ENCODE data around the gene LTB4R. TPM values are rescaled to one million over a fixed set of nuclear protein-coding genes. Genes with fewer than 3 reads are reported as not detected.
A peak's percentile ranks its signal among the peaks of the same experiment; 100 is the strongest.
"Not testable (repeated sequence)": the region's sequence is repeated elsewhere in the genome, so short reads cannot be mapped to it uniquely, and the experiment has no call there.

Gene LTB4R
- total RNA-seq, 1 donor from 2014 or later, result 10.7 TPM

- Mint-ChIP-seq H3K27ac (no peak overlapping the region), H3K4me3 (ENCODE audit: low read depth) (no peak overlapping the region), H3K27me3 (ENCODE audit: low read depth) (peaks cover 11% of the 10 kb centered on the region), H3K36me3 (ENCODE audit: low read depth) (no peaks in the 10 kb centered on the region), H3K9me3 (no peaks in the 10 kb centered on the region), H3K4me1 (ENCODE audit: low read depth) (peaks cover 16% of the 10 kb centered on the region)
- intact Hi-C loops (cut with micrococcal nuclease), result no loop called here
- DNase-seq (ENCODE audit: low spot score), result no peak
Observed at GRCh38 chr14:24324024-24324423, 12.7 kb downstream of the LTB4R start.

- Mint-ChIP-seq H3K4me1 (ENCODE audit: low read depth) (peaks cover 25% of the 10 kb centered on the region), H3K27ac (no peak overlapping the region), H3K9me3 (no peaks in the 10 kb centered on the region), H3K36me3 (ENCODE audit: low read depth) (no peaks in the 10 kb centered on the region), H3K27me3 (ENCODE audit: low read depth) (peaks cover 4% of the 10 kb centered on the region), H3K4me3 (ENCODE audit: low read depth) (no peak overlapping the region)
- intact Hi-C loops (cut with micrococcal nuclease), result no loop called here
- no peak for DNase-seq (ENCODE audit: low spot score)
Observed at GRCh38 chr14:24325041-24325530, 13.8 kb downstream of the LTB4R start.

GRCh38 chr14:24325963-24326362, 14.7 kb downstream of the LTB4R start:
- Mint-ChIP-seq H3K9me3 (no peaks in the 10 kb centered on the region), H3K4me1 (ENCODE audit: low read depth) (peaks cover 27% of the 10 kb centered on the region), H3K36me3 (ENCODE audit: low read depth) (no peaks in the 10 kb centered on the region), H3K27me3 (ENCODE audit: low read depth) (peaks cover 7% of the 10 kb centered on the region), H3K27ac (no peak overlapping the region), H3K4me3 (ENCODE audit: low read depth) (no peak overlapping the region)
- DNase-seq (ENCODE audit: low spot score), result no peak
- intact Hi-C loops (cut with micrococcal nuclease), result no loop called here

- peaks cover 31% of the 10 kb centered on the region for H3K4me1 Mint-ChIP-seq (ENCODE audit: low read depth)
- intact Hi-C loops (cut with micrococcal nuclease), result no loop called here
- no peak overlapping the region for H3K4me3 Mint-ChIP-seq (ENCODE audit: low read depth)
- H3K27ac Mint-ChIP-seq, result no peak overlapping the region
- peaks cover 13% of the 10 kb centered on the region for H3K27me3 Mint-ChIP-seq (ENCODE audit: low read depth)
- DNase-seq (ENCODE audit: low spot score), result no peak
- no peaks in the 10 kb centered on the region for H3K36me3 Mint-ChIP-seq (ENCODE audit: low read depth)
- no peaks in the 10 kb centered on the region for H3K9me3 Mint-ChIP-seq
Observed at GRCh38 chr14:24327303-24327702, 16.0 kb downstream of the LTB4R start.

- intact Hi-C loops (cut with micrococcal nuclease); DNase-seq (ENCODE audit: low spot score); H3K36me3 Mint-ChIP-seq (ENCODE audit: low read depth); H3K27ac Mint-ChIP-seq; H3K9me3 Mint-ChIP-seq; H3K4me3 Mint-ChIP-seq (ENCODE audit: low read depth): not testable (repeated sequence)
- Mint-ChIP-seq H3K27me3 (ENCODE audit: low read depth) (peaks cover 16% of the 10 kb centered on the region), H3K4me1 (ENCODE audit: low read depth) (peaks cover 34% of the 10 kb centered on the region)
Observed at GRCh38 chr14:24327914-24328313, 16.6 kb downstream of the LTB4R start.

GRCh38 chr14:24329073-24329663, 17.9 kb downstream of the LTB4R start:
- H3K27ac Mint-ChIP-seq, result no peak overlapping the region
- no peak for DNase-seq (ENCODE audit: low spot score)
- no peaks in the 10 kb centered on the region for H3K9me3 Mint-ChIP-seq
- peaks cover 17% of the 10 kb centered on the region for H3K27me3 Mint-ChIP-seq (ENCODE audit: low read depth)
- H3K4me3 Mint-ChIP-seq (ENCODE audit: low read depth), result no peak overlapping the region
- H3K36me3 Mint-ChIP-seq (ENCODE audit: low read depth), result no peaks in the 10 kb centered on the region
- intact Hi-C loops (cut with micrococcal nuclease), result no loop called here
- H3K4me1 Mint-ChIP-seq (ENCODE audit: low read depth), result peaks cover 38% of the 10 kb centered on the region

- no peaks in the 10 kb centered on the region for H3K36me3 Mint-ChIP-seq (ENCODE audit: low read depth)
- intact Hi-C loops (cut with micrococcal nuclease), result loop anchor here (10.0 kb wide), 1 partner anchor 335 kb away; no protein-coding TSS in a partner anchor
- H3K27ac Mint-ChIP-seq, result no peak overlapping the region
- DNase-seq (ENCODE audit: low spot score), result no peak
- peaks cover 20% of the 10 kb centered on the region for H3K27me3 Mint-ChIP-seq (ENCODE audit: low read depth)
- H3K9me3 Mint-ChIP-seq, result no peaks in the 10 kb centered on the region
- H3K4me3 Mint-ChIP-seq (ENCODE audit: low read depth), result no peak overlapping the region
- H3K4me1 Mint-ChIP-seq (ENCODE audit: low read depth), result peaks cover 38% of the 10 kb centered on the region
Observed at GRCh38 chr14:24329736-24330135, 18.4 kb downstream of the LTB4R start.

GRCh38 chr14:24330973-24331674, 19.8 kb downstream of the LTB4R start:
- Mint-ChIP-seq H3K9me3 (no peaks in the 10 kb centered on the region), H3K4me1 (ENCODE audit: low read depth) (peaks cover 39% of the 10 kb centered on the region), H3K27me3 (ENCODE audit: low read depth) (peaks cover 27% of the 10 kb centered on the region), H3K36me3 (ENCODE audit: low read depth) (peaks cover 12% of the 10 kb centered on the region), H3K27ac (no peak overlapping the region), H3K4me3 (ENCODE audit: low read depth) (no peak overlapping the region)
- DNase-seq (ENCODE audit: low spot score), result no peak
- intact Hi-C loops (cut with micrococcal nuclease), result loop anchor here (10.0 kb wide), 1 partner anchor 334 kb away; no protein-coding TSS in a partner anchor

- no peak for DNase-seq (ENCODE audit: low spot score)
- H3K36me3 Mint-ChIP-seq (ENCODE audit: low read depth), result peaks cover 19% of the 10 kb centered on the region
- intact Hi-C loops (cut with micrococcal nuclease), result loop anchor here (1.0 to 10.0 kb wide), 3 partner anchors 17 to 333 kb away; partner anchors contain the start of gene TINF2
- H3K27me3 Mint-ChIP-seq (ENCODE audit: low read depth), result peaks cover 27% of the 10 kb centered on the region
- H3K4me3 Mint-ChIP-seq (ENCODE audit: low read depth), result peak overlapping the region; percentile 66
- H3K27ac Mint-ChIP-seq, result peak overlapping the region; percentile 3
- H3K9me3 Mint-ChIP-seq, result no peaks in the 10 kb centered on the region
- peaks cover 39% of the 10 kb centered on the region for H3K4me1 Mint-ChIP-seq (ENCODE audit: low read depth)
Observed at GRCh38 chr14:24331731-24332267, 20.5 kb downstream of the LTB4R start.

GRCh38 chr14:24332268-24332993, 21.1 kb downstream of the LTB4R start:
- Mint-ChIP-seq H3K9me3 (no peaks in the 10 kb centered on the region), H3K36me3 (ENCODE audit: low read depth) (peaks cover 24% of the 10 kb centered on the region), H3K27me3 (ENCODE audit: low read depth) (peaks cover 27% of the 10 kb centered on the region), H3K27ac (peak overlapping the region; percentile 3), H3K4me1 (ENCODE audit: low read depth) (peaks cover 36% of the 10 kb centered on the region), H3K4me3 (ENCODE audit: low read depth) (peak overlapping the region; percentile 66)
- intact Hi-C loops (cut with micrococcal nuclease), result loop anchor here (1.0 to 10.0 kb wide), 3 partner anchors 18 to 332 kb away; partner anchors contain the start of gene TINF2
- DNase-seq (ENCODE audit: low spot score), result peak; percentile 82

- no peak for DNase-seq (ENCODE audit: low spot score)
- Mint-ChIP-seq H3K27ac (no peak within 1 kb of the TSS), H3K9me3 (no peaks in the 10 kb centered on the region), H3K4me1 (ENCODE audit: low read depth) (peaks cover 28% of the 10 kb centered on the region), H3K4me3 (ENCODE audit: low read depth) (peak within 1 kb of the TSS; percentile 26), H3K36me3 (ENCODE audit: low read depth) (peaks cover 26% of the 10 kb centered on the region), H3K27me3 (ENCODE audit: low read depth) (peaks cover 27% of the 10 kb centered on the region)
- intact Hi-C loops (cut with micrococcal nuclease), result loop anchor here (10.0 kb wide), 1 partner anchor 330 kb away; no protein-coding TSS in a partner anchor
Observed at GRCh38 chr14:24334431-24335291, 23.4 kb downstream of the LTB4R start, which contains the start of gene ADCY4. Gene ADCY4, minus strand, starts transcription at chr14:24335071. Its CDS starts 419 bp downstream, at chr14:24334652.
